SK-N-SH treated with all-trans-retinoic acid at 6 μM for 48 hours (cell line): ENCODE measurements around the gene COPS9.

Source experiments
- ATAC-seq: fragments of 200-7000 bp; cut with Tn5 transposase; 3 replicates; pipeline ENCODE4 v1.9.1; 2020; ENCODE audit warnings: mild to moderate bottlenecking, moderate library complexity
- ARNTL ChIP-seq: fragments of 450-650 bp; formaldehyde crosslinking; IDR thresholded peaks from 2 replicates; pipeline ENCODE4 v1.5.0; 2020; ENCODE audit warnings: low read depth, mild to moderate bottlenecking, moderate library complexity, borderline replicate concordance
- BACH2 ChIP-seq: fragments of 250-450 bp; sonication (Bioruptor Pico); IDR thresholded peaks from 2 replicates; pipeline ENCODE4 v1.9.0; 2021; ENCODE audit warnings: mild to moderate bottlenecking, borderline replicate concordance
- CSRNP3 ChIP-seq: fragments of 250-450 bp; sonication (Bioruptor Pico); IDR thresholded peaks from 2 replicates; pipeline ENCODE4 v1.5.1; 2021; ENCODE audit warnings: mild to moderate bottlenecking, moderate library complexity
- ESRRG ChIP-seq: fragments of 250-450 bp; sonication (Bioruptor Pico); IDR thresholded peaks from 2 replicates; pipeline ENCODE4 v1.6.1; 2021; ENCODE audit warnings: mild to moderate bottlenecking
- ISL1 ChIP-seq: fragments of 250-450 bp; sonication (Bioruptor Pico); IDR thresholded peaks from 2 replicates; pipeline ENCODE4 v2.1.2; 2022; ENCODE audit warnings: mild to moderate bottlenecking, moderate library complexity
- OSR1 ChIP-seq: fragments of 250-450 bp; sonication (Bioruptor Pico); IDR thresholded peaks from 2 replicates; pipeline ENCODE4 v1.8.0; 2022; ENCODE audit warnings: moderate library complexity, mild to moderate bottlenecking, inconsistent platforms
- PPARA ChIP-seq: fragments of 250-450 bp; sonication (Bioruptor Pico); IDR thresholded peaks from 2 replicates; pipeline ENCODE4 v1.5.0; 2020; ENCODE audit warnings: mild to moderate bottlenecking, borderline replicate concordance
- RARB ChIP-seq: fragments of 250-450 bp; sonication (Bioruptor Pico); IDR thresholded peaks from 2 replicates; pipeline ENCODE4 v1.8.0; 2021; ENCODE audit warnings: mild to moderate bottlenecking, moderate library complexity
- TOX ChIP-seq: fragments of 250-450 bp; sonication (Bioruptor Pico); IDR thresholded peaks from 2 replicates; pipeline ENCODE4 v1.8.0; 2021; ENCODE audit warnings: mild to moderate bottlenecking, moderate library complexity, borderline replicate concordance
- ZFP30 ChIP-seq: fragments of 450-650 bp; formaldehyde crosslinking; IDR thresholded peaks from 2 replicates; pipeline ENCODE4 v1.5.0; 2022; ENCODE audit warnings: mild to moderate bottlenecking, moderate library complexity
- ZNF8 ChIP-seq: fragments of 450-650 bp; formaldehyde crosslinking; IDR thresholded peaks from 2 replicates; pipeline ENCODE4 v1.5.0; 2020; ENCODE audit warnings: mild to moderate bottlenecking, moderate library complexity
- TF ChIP-seq, protein P1 (sequence below): fragments of 250-450 bp; sonication (Bioruptor Pico); IDR thresholded peaks from 2 replicates; pipeline ENCODE4 v1.8.0; 2020; ENCODE audit warnings: mild to moderate bottlenecking, moderate library complexity, borderline replicate concordance
- TF ChIP-seq, protein P2 (sequence below): fragments of 250-450 bp; sonication (Bioruptor Pico); IDR thresholded peaks from 2 replicates; pipeline ENCODE4 v1.8.0; 2021; ENCODE audit warnings: low read depth, mild to moderate bottlenecking, moderate library complexity, borderline replicate concordance

Gene COPS9

GRCh38 chr2:240095556-240096523 is 40.3 kb downstream of the COPS9 start:
- ATAC-seq, result no peak
- TF ChIP-seq, protein P1, sequence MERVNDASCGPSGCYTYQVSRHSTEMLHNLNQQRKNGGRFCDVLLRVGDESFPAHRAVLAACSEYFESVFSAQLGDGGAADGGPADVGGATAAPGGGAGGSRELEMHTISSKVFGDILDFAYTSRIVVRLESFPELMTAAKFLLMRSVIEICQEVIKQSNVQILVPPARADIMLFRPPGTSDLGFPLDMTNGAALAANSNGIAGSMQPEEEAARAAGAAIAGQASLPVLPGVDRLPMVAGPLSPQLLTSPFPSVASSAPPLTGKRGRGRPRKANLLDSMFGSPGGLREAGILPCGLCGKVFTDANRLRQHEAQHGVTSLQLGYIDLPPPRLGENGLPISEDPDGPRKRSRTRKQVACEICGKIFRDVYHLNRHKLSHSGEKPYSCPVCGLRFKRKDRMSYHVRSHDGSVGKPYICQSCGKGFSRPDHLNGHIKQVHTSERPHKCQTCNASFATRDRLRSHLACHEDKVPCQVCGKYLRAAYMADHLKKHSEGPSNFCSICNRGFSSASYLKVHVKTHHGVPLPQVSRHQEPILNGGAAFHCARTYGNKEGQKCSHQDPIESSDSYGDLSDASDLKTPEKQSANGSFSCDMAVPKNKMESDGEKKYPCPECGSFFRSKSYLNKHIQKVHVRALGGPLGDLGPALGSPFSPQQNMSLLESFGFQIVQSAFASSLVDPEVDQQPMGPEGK, result no peak
- no peak for TF ChIP-seq BACH2 (CRISPR knock-in tag)
- TF ChIP-seq CSRNP3 (CRISPR knock-in tag), result no peak
- no peak for TF ChIP-seq TOX (CRISPR knock-in tag)
- TF ChIP-seq PPARA, result no peak
- no peak for TF ChIP-seq RARB (CRISPR knock-in tag)
- TF ChIP-seq ISL1 (CRISPR knock-in tag), result no peak
- TF ChIP-seq ZNF8 (CRISPR knock-in tag), result no peak

DNA sequence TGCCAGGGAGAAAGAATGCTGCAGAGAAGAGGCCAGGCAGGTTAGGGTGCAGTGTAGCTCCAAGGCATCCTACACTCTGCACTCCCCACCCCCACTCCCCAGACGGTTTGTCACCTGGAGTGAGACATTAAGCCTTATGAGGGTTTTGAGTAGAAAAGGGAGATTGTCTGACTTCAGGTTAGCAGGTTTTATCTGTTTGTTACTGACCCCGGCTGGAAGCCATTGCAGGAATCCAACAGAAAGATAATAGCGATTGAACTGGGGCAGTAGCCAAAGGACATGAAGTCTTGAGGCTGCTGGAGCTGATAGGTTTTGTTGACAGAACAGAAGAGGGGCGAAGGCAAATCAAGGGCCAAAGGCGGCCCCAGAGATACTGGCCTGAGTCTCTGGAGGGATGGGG is 46.8 kb downstream of the COPS9 start:
- no peak for ATAC-seq
- TF ChIP-seq OSR1 (CRISPR knock-in tag) (no peak), TOX (CRISPR knock-in tag) (no peak), ZNF8 (CRISPR knock-in tag) (no peak), PPARA (no peak), ARNTL (CRISPR knock-in tag) (no peak), ZFP30 (CRISPR knock-in tag) (no peak), ESRRG (CRISPR knock-in tag) (no peak), CSRNP3 (CRISPR knock-in tag) (no peak)
- TF ChIP-seq, protein P2, sequence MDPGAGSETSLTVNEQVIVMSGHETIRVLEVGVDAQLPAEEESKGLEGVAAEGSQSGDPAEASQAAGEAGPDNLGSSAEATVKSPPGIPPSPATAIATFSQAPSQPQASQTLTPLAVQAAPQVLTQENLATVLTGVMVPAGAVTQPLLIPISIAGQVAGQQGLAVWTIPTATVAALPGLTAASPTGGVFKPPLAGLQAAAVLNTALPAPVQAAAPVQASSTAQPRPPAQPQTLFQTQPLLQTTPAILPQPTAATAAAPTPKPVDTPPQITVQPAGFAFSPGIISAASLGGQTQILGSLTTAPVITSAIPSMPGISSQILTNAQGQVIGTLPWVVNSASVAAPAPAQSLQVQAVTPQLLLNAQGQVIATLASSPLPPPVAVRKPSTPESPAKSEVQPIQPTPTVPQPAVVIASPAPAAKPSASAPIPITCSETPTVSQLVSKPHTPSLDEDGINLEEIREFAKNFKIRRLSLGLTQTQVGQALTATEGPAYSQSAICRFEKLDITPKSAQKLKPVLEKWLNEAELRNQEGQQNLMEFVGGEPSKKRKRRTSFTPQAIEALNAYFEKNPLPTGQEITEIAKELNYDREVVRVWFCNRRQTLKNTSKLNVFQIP, result no peak
- TF ChIP-seq, all 23 proteins: peak for 0

- ATAC-seq, result no peak
- TF ChIP-seq, protein P2, result no peak
- peak; percentile 93 for TF ChIP-seq ZFP30 (CRISPR knock-in tag)
Measured at GRCh38 chr2:240086563-240086962, 49.5 kb downstream of the COPS9 start.
